Adrenal gland (tissue), 5 donors: ENCODE measurements around the gene KCNJ1.

Experiments
- CTCF ChIP-seq, 6 experiments: fragments of 450-650 bp in 4 of 6; fragments of 200-600 bp in 2 of 6; sonication (generic) in 1 of 6; IDR thresholded peaks; 1 replicate in 5 of 6; 2 replicates in 1 of 6; pipeline versions ENCODE4 v1.5.1 to v1.8.0; 2016 to 2021; ENCODE audit warnings: antibody characterized with exemption in 6 of 6, mild to moderate bottlenecking in 2 of 6, moderate library complexity in 1 of 6
- POLR2A ChIP-seq, 2 donors: fragments of 450-650 bp; IDR thresholded peaks; one replicate each; pipeline ENCODE4 v1.6.1; 2017; ENCODE audit warnings: antibody characterized with exemption in 2 of 2, mild to moderate bottlenecking in 2 of 2, moderate library complexity in 1 of 2
- donor health status: DM: no; HTN: no; CAD: no.

GRCh38 chr11:128828350-128828749, 38.7 kb downstream of the KCNJ1 start:
- TF ChIP-seq CTCF (IDR thresholded peaks at IDR 0.05) (no peak), POLR2A (IDR thresholded peaks at IDR 0.05) (no peak)
